Measurements from ENCODE around the gene SMAD7. TPM values are rescaled to one million over a fixed set of nuclear protein-coding genes. Genes with fewer than 3 reads are reported as not detected.

Gene SMAD7
- total RNA-seq, 2 experiments from 2014 or later: 2.9 to 15.1 TPM

- Histone ChIP-seq H3K4me3 (ENCODE audit: low read depth, low read length, poor library complexity, severe bottlenecking) (no peak overlapping the region), H3K36me3 (ENCODE audit: insufficient read depth, low read length) (no peaks in the 10 kb centered on the region), H3K4me1 (ENCODE audit: insufficient read depth, low read length, poor library complexity, severe bottlenecking) (no peaks in the 10 kb centered on the region), H3K9me3 (ENCODE audit: low read length) (no peaks in the 10 kb centered on the region), H4K20me1 (ENCODE audit: insufficient read depth, low read length) (no peaks in the 10 kb centered on the region), H3K27ac (ENCODE audit: low read depth, low read length, poor library complexity, severe bottlenecking) (no peak overlapping the region), H3K4me2 (ENCODE audit: low read length) (no peak overlapping the region), H3K79me2 (ENCODE audit: insufficient read depth, low read depth, low read length) (no peaks in the 10 kb centered on the region), H2AFZ (ENCODE audit: low read length) (no peak overlapping the region), H3K9me2 (ENCODE audit: insufficient read depth, low read length) (no peaks in the 10 kb centered on the region)
- no peak for DNase-seq (ENCODE audit: low spot score)
- no TSS peak for BruUV-seq (replicated peaks)
- intact Hi-C loops (cut with micrococcal nuclease; ENCODE audit: unreplicated experiment): no loop called here
- POLR2A ChIA-PET: no interaction called here
- CTCF ChIA-PET (ENCODE audit: unreplicated experiment): no interaction called here
- no peak for TF ChIP-seq CTCF (conservative IDR thresholded peaks at IDR 0.05; ENCODE audit: low read length)
- TF ChIP-seq EZH2phosphoT487 (IDR thresholded peaks at IDR 0.05; ENCODE audit: borderline replicate concordance, low read depth, low read length): no peak
These were observed 13.1 kb upstream of the SMAD7 start for GRCh38 chr18:48963586-48964470.

GRCh38 chr18:48962994-48963561, 12.3 kb upstream of the SMAD7 start:
- H3K9me3 ChIP-seq (ENCODE audit: low read length): no peaks in the 10 kb centered on the region
- no peak overlapping the region for H3K4me2 ChIP-seq (ENCODE audit: low read length)
- DNase-seq (ENCODE audit: low spot score): no peak
- intact Hi-C loops (cut with micrococcal nuclease; ENCODE audit: unreplicated experiment): no loop called here
- no peaks in the 10 kb centered on the region for H4K20me1 ChIP-seq (ENCODE audit: insufficient read depth, low read length)
- no peak overlapping the region for H3K27ac ChIP-seq (ENCODE audit: low read depth, low read length, poor library complexity, severe bottlenecking)
- H3K9me2 ChIP-seq (ENCODE audit: insufficient read depth, low read length): no peaks in the 10 kb centered on the region
- ChIA-PET POLR2A (no interaction called here), CTCF (ENCODE audit: unreplicated experiment) (no interaction called here)
- H3K36me3 ChIP-seq (ENCODE audit: insufficient read depth, low read length): no peaks in the 10 kb centered on the region
- H2AFZ ChIP-seq (ENCODE audit: low read length): no peak overlapping the region
- no peaks in the 10 kb centered on the region for H3K4me1 ChIP-seq (ENCODE audit: insufficient read depth, low read length, poor library complexity, severe bottlenecking)
- no peak for TF ChIP-seq EZH2phosphoT487 (IDR thresholded peaks at IDR 0.05; ENCODE audit: borderline replicate concordance, low read depth, low read length)
- TF ChIP-seq CTCF (conservative IDR thresholded peaks at IDR 0.05; ENCODE audit: low read length): no peak
- no peak overlapping the region for H3K4me3 ChIP-seq (ENCODE audit: low read depth, low read length, poor library complexity, severe bottlenecking)
- no peaks in the 10 kb centered on the region for H3K79me2 ChIP-seq (ENCODE audit: insufficient read depth, low read depth, low read length)
- no TSS peak for BruUV-seq (replicated peaks)

Data from OCI-LY7 (cell line).